Lower leg skin (tissue), 3 donors: ENCODE measurements around the gene PKP2.

ENCODE experiments used
- CTCF ChIP-seq, 3 donors: fragments of 450-650 bp; IDR thresholded peaks; one replicate each; pipeline ENCODE4 v1.5.1; 2016; ENCODE audit warnings: antibody characterized with exemption in 3 of 3, mild to moderate bottlenecking in 3 of 3, moderate library complexity in 2 of 3
- POLR2A ChIP-seq, 2 donors: fragments of 450-650 bp; IDR thresholded peaks; one replicate each; pipeline ENCODE4 v1.6.1; 2016 to 2017; ENCODE audit warnings: antibody characterized with exemption in 2 of 2, mild to moderate bottlenecking in 1 of 2, moderate library complexity in 1 of 2

GRCh38 chr12:32854097-32854496, 42.5 kb downstream of the PKP2 start:
- TF ChIP-seq CTCF (IDR thresholded peaks at IDR 0.05): no peak
- TF ChIP-seq POLR2A (IDR thresholded peaks at IDR 0.05): no peak
